HG03108 (cell line): ENCODE results near the gene AP2A1.

Source experiments
- ATAC-seq: cut with Tn5 transposase; IDR thresholded peaks from one replicate; pipeline ENCODE4 v1.9.1; 2021; ENCODE audit warnings: moderate library complexity; ENCODE audit not compliant: unreplicated experiment

The AP2A1 gene

GRCh38 chr19:49854378-49855263 is 87.8 kb downstream of the AP2A1 start:
- no peak for ATAC-seq

DNA sequence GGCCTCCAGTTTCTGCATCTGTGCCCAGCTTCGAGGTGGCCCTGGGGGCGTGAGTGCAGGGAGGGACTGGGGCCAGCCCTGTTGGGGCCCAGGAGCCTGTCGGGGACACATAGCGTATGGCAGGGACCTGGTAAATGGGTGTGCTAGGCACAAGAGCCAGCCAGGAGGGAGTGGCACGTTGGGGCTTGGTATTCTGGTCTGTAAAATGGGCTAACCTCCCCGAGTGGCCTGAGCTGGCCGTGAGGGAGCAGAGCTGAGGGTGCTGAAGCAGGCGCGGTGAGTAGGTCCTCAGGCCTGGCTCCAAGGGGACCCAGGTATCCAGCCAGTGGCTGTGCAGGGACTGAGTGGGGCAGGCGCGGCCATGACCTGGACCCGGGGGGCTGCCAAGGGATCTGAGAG is 88.5 kb downstream of the AP2A1 start:
- no peak for ATAC-seq

GRCh38 chr19:49855676-49856573 is 89.1 kb downstream of the AP2A1 start:
- no peak for ATAC-seq

- ATAC-seq, result no peak
These were observed 89.8 kb downstream of the AP2A1 start for GRCh38 chr19:49856574-49857021.
